Activated CD4-positive, alpha-beta T cell treated with anti-CD3 and anti-CD28 coated beads for 24 hours (primary cell): ENCODE results near the gene FCHSD2.
"Not testable (repeated sequence)": the region's sequence is repeated elsewhere in the genome, so short reads cannot be mapped to it uniquely, and the experiment has no call there.

ENCODE experiments used
- DNase-seq, 2 donors: peaks; one replicate each; pipeline ENCODE4 v3.0.0-alpha.2; 2020; ENCODE audit warnings: low read depth in 2 of 2

FCHSD2 gene

GRCh38 chr11:72793425-72794367 lies 348.4 kb downstream of the FCHSD2 start, which contains the start of gene STARD10:
Gene STARD10, minus strand, starts transcription at chr11:72794047. Its CDS starts 12,866 bp downstream, at chr11:72781181.
- peak; percentile 90 to 94 for DNase-seq

- no peak for DNase-seq
Observed at GRCh38 chr11:72793076-72793424, 349.1 kb downstream of the FCHSD2 start.

GRCh38 chr11:72792437-72793021 lies 349.6 kb downstream of the FCHSD2 start:
- DNase-seq, result no peak

DNA sequence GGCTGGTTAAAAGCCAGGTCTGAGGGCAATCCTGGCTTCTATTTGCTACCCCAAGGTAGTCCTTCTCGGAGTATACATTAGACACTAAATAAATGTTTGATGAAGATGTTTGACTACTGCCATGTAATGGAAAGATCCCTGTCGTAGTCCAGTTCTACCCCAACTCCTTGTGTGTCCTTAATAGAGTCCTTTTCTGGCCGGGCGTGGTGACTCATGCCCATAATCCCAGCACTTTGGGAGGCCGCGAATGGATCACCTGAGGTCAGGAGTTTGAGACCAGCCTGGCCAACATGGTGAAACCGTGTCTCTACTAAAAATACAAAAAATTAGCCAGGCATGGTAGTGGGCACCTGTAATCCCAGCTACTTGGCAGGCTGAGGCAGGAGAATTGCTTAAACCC lies 350.9 kb downstream of the FCHSD2 start:
- DNase-seq, result not testable (repeated sequence)

- DNase-seq, result no peak
Observed at GRCh38 chr11:72789493-72790131, 352.5 kb downstream of the FCHSD2 start.

- no peak for DNase-seq
Observed at GRCh38 chr11:72788241-72788640, 353.9 kb downstream of the FCHSD2 start.

DNA sequence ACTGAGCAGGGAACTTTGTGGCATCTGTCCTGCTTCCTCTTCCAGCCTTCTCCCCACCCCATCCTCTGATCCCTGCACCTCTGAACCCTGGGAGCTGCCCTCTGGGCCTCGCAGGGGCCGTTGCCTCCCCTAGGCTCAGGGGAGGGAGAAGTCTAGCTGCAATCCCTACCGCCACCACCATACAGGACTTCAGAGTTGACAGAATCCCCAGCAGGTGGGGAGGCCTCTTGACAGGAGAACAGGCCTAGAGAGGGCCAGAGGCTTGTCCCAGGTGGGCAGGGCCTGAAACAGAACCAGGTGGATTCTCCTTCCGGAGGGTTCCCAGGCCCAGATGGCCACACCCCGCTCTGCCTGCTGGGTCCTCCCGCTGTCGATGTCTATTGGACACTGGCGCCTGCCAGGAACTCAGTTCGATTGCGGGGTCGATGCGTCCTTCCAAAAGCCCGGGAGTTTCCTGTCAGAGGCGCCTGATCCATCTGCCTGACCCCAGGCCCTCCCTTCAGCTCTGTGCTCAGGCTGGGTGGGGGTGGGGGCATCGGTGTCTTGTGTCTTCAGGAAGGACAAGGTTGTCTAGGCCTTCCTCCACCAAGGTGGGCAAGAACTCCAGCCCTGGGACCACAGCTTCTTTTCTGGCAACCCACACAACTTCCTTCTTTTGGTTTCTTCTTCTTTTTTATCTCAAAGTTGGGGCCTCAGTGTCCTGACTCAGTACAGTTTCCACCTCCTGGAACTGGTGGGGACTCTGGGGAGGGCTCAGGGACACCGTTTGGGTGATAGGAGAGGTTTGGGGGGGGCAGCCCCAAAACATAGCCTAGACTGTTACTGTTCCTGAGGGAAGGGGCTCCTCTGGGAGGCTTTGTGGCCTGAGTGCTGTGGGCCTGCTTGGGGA lies 354.7 kb downstream of the FCHSD2 start:
- DNase-seq, result no peak
